K562 (cell line): ENCODE measurements around the gene TRIM27. TPM values are rescaled to one million over a fixed set of nuclear protein-coding genes. Genes with fewer than 3 reads are reported as not detected.

Source experiments
- ATAC-seq: fragments of 200-7000 bp; cut with Tn5 transposase; 3 replicates; pipeline ENCODE4 v1.9.1; 2020; ENCODE audit warnings: moderate library complexity
- BruUV-seq: library from RNA; stranded (reverse); fragments of 400-500 nt; replicated peaks from 2 replicates; lab custom pipeline; 2021; lab: Mats Ljungman, UMichigan
- CTCF ChIA-PET: fragments of 300-600 bp; formaldehyde crosslinking; extraction: SDS; loops from one replicate; lab custom pipeline; 2021; ENCODE audit warnings: low intra/inter-chr PET ratio; lab: Yijun Ruan, JAX
- POLR2A ChIA-PET: fragments of 300-600, 350-650 bp; sonication (Branson Sonifier 250); formaldehyde crosslinking; extraction: SDS; loops from one replicate; lab custom pipeline; 2021; ENCODE audit warnings: antibody characterized with exemption, inconsistent platforms; lab: Yijun Ruan, JAX
- DNase-seq, 4 experiments: peaks; one replicate each; pipeline versions ENCODE4 v3.0.0 to v3.0.0-alpha.2; 2011 to 2018; ENCODE audit warnings: low spot score in 3 of 4, mixed read lengths in 3 of 4; ENCODE audit errors: extremely low read depth in 1 of 4
- FAIRE-seq: peaks from 2 replicates; lab custom pipeline; 2011; peaks lifted over from hg19 to GRCh38; lab: Jason Lieb, UNC
- H2AFZ ChIP-seq: 2 replicates; pipeline ENCODE4 v1.6.0; 2011; ENCODE audit warnings: low read depth, low read length, control low read depth, inconsistent platforms
- H3K27ac ChIP-seq: fragments of 200-600 bp; 3 replicates; pipeline ENCODE4 v1.8.0; 2011; ENCODE audit warnings: low read depth, mild to moderate bottlenecking, control low read depth, inconsistent platforms, low read length, moderate library complexity, mixed read lengths; ENCODE audit errors: extremely low read depth
- H3K27me3 ChIP-seq, 2 experiments: fragments of 300-600 bp in 1 of 2; 2 replicates in 1 of 2; 3 replicates in 1 of 2; pipeline versions ENCODE4 v1.6.0 to v1.8.0; 2011; ENCODE audit warnings: inconsistent platforms in 2 of 2, low read length in 2 of 2, mild to moderate bottlenecking in 1 of 2, mixed read lengths in 1 of 2, moderate library complexity in 1 of 2; ENCODE audit not compliant: control insufficient read depth in 2 of 2, insufficient read depth in 2 of 2
- H3K36me3 ChIP-seq: fragments of 300-600 bp; 3 replicates; pipeline ENCODE4 v1.8.0; 2011; ENCODE audit warnings: mild to moderate bottlenecking, low read length, inconsistent platforms; ENCODE audit not compliant: control insufficient read depth, insufficient read depth
- H3K4me1 ChIP-seq, 2 experiments: fragments of 200-600 bp in 1 of 2; replicated peaks in 1 of 2; 2 replicates in 1 of 2; 3 replicates in 1 of 2; pipeline versions ENCODE4 v1.5.1 to v1.8.0; 2011; ENCODE audit warnings: inconsistent platforms in 2 of 2, low read length in 2 of 2, mild to moderate bottlenecking in 1 of 2, mixed read lengths in 1 of 2, moderate library complexity in 1 of 2; ENCODE audit not compliant: control insufficient read depth in 2 of 2, insufficient read depth in 2 of 2
- H3K4me2 ChIP-seq: 2 replicates; pipeline ENCODE4 v1.6.1; 2011; ENCODE audit warnings: low read length, control low read depth, inconsistent platforms, mixed read lengths; ENCODE audit not compliant: insufficient read depth
- H3K4me3 ChIP-seq: fragments of 200-600 bp; sonication (generic), shearing (Covaris generic); 2 replicates; pipeline ENCODE4 v1.5.1; 2016; ENCODE audit warnings: control low read depth, inconsistent platforms
- H3K79me2 ChIP-seq: fragments of 200-600 bp; 3 replicates; pipeline ENCODE4 v1.8.0; 2011; ENCODE audit warnings: low read length, inconsistent platforms; ENCODE audit not compliant: control insufficient read depth, insufficient read depth
- H3K9ac ChIP-seq, 2 experiments: 2 replicates each; pipeline versions ENCODE4 v1.6.0 to v1.6.1; 2011; ENCODE audit warnings: low read depth in 2 of 2, low read length in 2 of 2, control low read depth in 1 of 2, inconsistent platforms in 1 of 2, mild to moderate bottlenecking in 1 of 2, mixed read lengths in 1 of 2; ENCODE audit not compliant: insufficient read depth in 1 of 2
- H3K9me1 ChIP-seq: one replicate; pipeline ENCODE4 v1.6.0; 2011; ENCODE audit warnings: inconsistent platforms, mild to moderate bottlenecking, low read length, moderate library complexity; ENCODE audit not compliant: control insufficient read depth, insufficient read depth
- H3K9me3 ChIP-seq: replicated peaks from 2 replicates; pipeline ENCODE4 v1.5.1; 2011; ENCODE audit warnings: low read depth, low read length, inconsistent platforms; ENCODE audit not compliant: control insufficient read depth, insufficient read depth
- H4K20me1 ChIP-seq: replicated peaks from 2 replicates; pipeline ENCODE4 v1.6.1; 2011; ENCODE audit warnings: low read length, inconsistent platforms, mixed read lengths; ENCODE audit not compliant: control insufficient read depth, insufficient read depth
- BCOR ChIP-seq: fragments of 450-650 bp; IDR thresholded peaks from 2 replicates; pipeline ENCODE4 v1.6.1; 2016
- CBFA2T3 ChIP-seq: fragments of 450-650 bp; IDR thresholded peaks from 2 replicates; pipeline ENCODE4 v1.6.1; 2017
- EHMT2 ChIP-seq: fragments of 450-650 bp; IDR thresholded peaks from 2 replicates; pipeline ENCODE4 v1.6.1; 2018; ENCODE audit warnings: antibody characterized with exemption
- JUND ChIP-seq, 2 experiments: IDR thresholded peaks; 2 replicates in 1 of 2; 3 replicates in 1 of 2; pipeline ENCODE4 v1.6.1; 2011; ENCODE audit warnings: borderline replicate concordance in 2 of 2, low read depth in 2 of 2, low read length in 2 of 2, improper control_type of control experiment in 1 of 2, missing biosample characterization in 1 of 2, missing genetic modification characterization in 1 of 2, missing genetic modification reagents in 1 of 2
- L3MBTL2 ChIP-seq: fragments of 450-650 bp; IDR thresholded peaks from 2 replicates; pipeline ENCODE4 v1.6.1; 2016; ENCODE audit warnings: mild to moderate bottlenecking, moderate library complexity
- MEIS2 ChIP-seq: fragments of 450-650 bp; IDR thresholded peaks from 2 replicates; pipeline ENCODE4 v1.6.1; 2014; ENCODE audit warnings: mild to moderate bottlenecking; ENCODE audit not compliant: partially characterized antibody
- MIER1 ChIP-seq: fragments of 450-650 bp; IDR thresholded peaks from 2 replicates; pipeline ENCODE4 v1.6.1; 2016; ENCODE audit warnings: antibody characterized with exemption, mild to moderate bottlenecking, low read depth
- MYC ChIP-seq, 2 experiments: fragments of 250-450 bp in 1 of 2; sonication (Bioruptor Pico) in 1 of 2; IDR thresholded peaks; 2 replicates each; pipeline versions ENCODE4 v1.5.1 to v1.6.1; 2012 to 2021; ENCODE audit warnings: low read depth in 2 of 2, borderline replicate concordance in 1 of 2, improper control_type of control experiment in 1 of 2, low read length in 1 of 2, mild to moderate bottlenecking in 1 of 2, moderate library complexity in 1 of 2
- NCOR1 ChIP-seq: fragments of 450-650 bp; IDR thresholded peaks from 2 replicates; pipeline ENCODE4 v1.6.1; 2016; ENCODE audit warnings: mild to moderate bottlenecking, moderate library complexity
- POLR3G ChIP-seq: IDR thresholded peaks from 2 replicates; pipeline ENCODE4 v1.6.1; 2011; ENCODE audit not compliant: insufficient read length, insufficient replicate concordance; ENCODE audit errors: extremely low read depth
- TCF3 ChIP-seq: sonication (generic); formaldehyde crosslinking; IDR thresholded peaks from 2 replicates; pipeline ENCODE4 v1.4.0; 2020; ENCODE audit warnings: mild to moderate bottlenecking, missing genetic modification reagents
- ZEB2 ChIP-seq: fragments of 450-650 bp; IDR thresholded peaks from 2 replicates; pipeline ENCODE4 v1.6.1; 2016
- WGBS: fragments of 100-300 bp; shearing (Covaris generic); methylation state at CpG from one replicate; pipeline ENCODE4 v1.1.6; 2016; ENCODE audit warnings: low coverage, mixed read lengths; ENCODE audit not compliant: insufficient coverage; ENCODE audit errors: missing lambda C conversion rate; 5-methylcytosine and 5-hydroxymethylcytosine counted together
- in situ Hi-C: fragments of 300-500 bp; cut with MboI; formaldehyde crosslinking; loops from 4 replicates; pipeline ENCODE4 v1.15.0; 2018; ENCODE audit warnings: inconsistent platforms, mixed read lengths
- intact Hi-C: fragments of 100-400 bp; cut with micrococcal nuclease; formaldehyde crosslinking; loops from 2 replicates; pipeline ENCODE4 v1.14.2; 2022
- polyA plus RNA-seq, 8 experiments: library from polyadenylated mRNA; depleted of rRNA in 4 of 8; stranded (reverse) in 5 of 8; unstranded in 3 of 8; fragments of >200 nt; fragmentation: Nextera tagmentation in 2 of 8; fragmentation: Illumina TruSeq in 1 of 8; extraction: Ambion mirVana in 2 of 8; extraction: Trizol in 1 of 8; gene quantifications; 2 replicates each; pipeline versions ENCODE4 v1.2.1 to v1.2.3, GENCODE V29; 2011 to 2014; ENCODE audit warnings: inconsistent platforms in 1 of 8, missing spikeins in 1 of 8
- total RNA-seq, 7 experiments: library from RNA; depleted of rRNA in 6 of 7; stranded (reverse); fragments of >200 nt in 6 of 7; fragmentation: Illumina TruSeq in 2 of 7; extraction: Trizol in 2 of 7; gene quantifications; 2 replicates each; pipeline versions ENCODE4 v1.2.1 to v1.2.3, GENCODE V29; 2011 to 2021; ENCODE audit warnings: low replicate concordance in 1 of 7
- TF ChIP-seq, protein P1 (sequence below): fragments of 450-650 bp; IDR thresholded peaks from 2 replicates; pipeline ENCODE4 v1.6.1; 2016
- TF ChIP-seq, protein P2 (sequence below): fragments of 250-450 bp; sonication (Bioruptor Pico); IDR thresholded peaks from 2 replicates; pipeline ENCODE4 v1.4.0; 2020; ENCODE audit warnings: mild to moderate bottlenecking, moderate library complexity

TRIM27 gene
- total and polyA plus RNA-seq, 9 of the 15 experiments (the other 6 are each of a cell fraction or from before 2014, with no cell fraction given) = 37.7 to 235 (median 122) TPM

DNA sequence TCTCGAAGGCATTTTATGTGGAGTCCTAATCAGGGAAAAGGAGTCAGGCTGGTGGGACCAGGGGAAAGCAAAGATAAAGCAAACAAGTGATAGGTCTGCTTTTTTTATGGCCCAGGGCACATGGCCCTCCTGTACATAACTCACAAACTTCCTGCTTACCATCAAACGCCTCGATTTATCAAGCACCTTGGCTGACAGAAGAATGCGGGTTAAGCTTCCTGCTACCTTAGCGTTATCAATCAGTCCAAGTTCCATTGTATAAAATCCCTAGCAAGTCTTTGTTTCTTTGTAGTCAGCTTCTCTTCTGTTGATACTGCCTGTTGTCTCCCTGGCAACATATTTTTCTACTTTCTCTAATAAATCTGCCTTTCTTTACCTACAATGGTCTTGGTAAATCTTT is 4.1 kb upstream of the TRIM27 start:
- H3K79me2 ChIP-seq = peaks cover 26% of the 10 kb centered on the region
- BruUV-seq = no TSS peak
- peak overlapping the region; percentile 24; the same call in 1 of the 3 replicates for H3K27ac ChIP-seq
- intact Hi-C loops = no loop called here
- no peak overlapping the region for H3K4me3 ChIP-seq
- no peaks in the 10 kb centered on the region for H3K27me3 ChIP-seq
- no peaks in the 10 kb centered on the region; the same call in 2 of the 3 replicates for H3K36me3 ChIP-seq
- no peaks in the 10 kb centered on the region for H4K20me1 ChIP-seq
- no peak for TF ChIP-seq EHMT2
- TF ChIP-seq POLR3G = no peak
- TF ChIP-seq L3MBTL2 = peak; percentile 41; the same call in 1 of the 2 replicates
- TF ChIP-seq, protein P1, sequence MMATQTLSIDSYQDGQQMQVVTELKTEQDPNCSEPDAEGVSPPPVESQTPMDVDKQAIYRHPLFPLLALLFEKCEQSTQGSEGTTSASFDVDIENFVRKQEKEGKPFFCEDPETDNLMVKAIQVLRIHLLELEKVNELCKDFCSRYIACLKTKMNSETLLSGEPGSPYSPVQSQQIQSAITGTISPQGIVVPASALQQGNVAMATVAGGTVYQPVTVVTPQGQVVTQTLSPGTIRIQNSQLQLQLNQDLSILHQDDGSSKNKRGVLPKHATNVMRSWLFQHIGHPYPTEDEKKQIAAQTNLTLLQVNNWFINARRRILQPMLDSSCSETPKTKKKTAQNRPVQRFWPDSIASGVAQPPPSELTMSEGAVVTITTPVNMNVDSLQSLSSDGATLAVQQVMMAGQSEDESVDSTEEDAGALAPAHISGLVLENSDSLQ = 0 out of 2 replicates have a peak, but pooled peaks have one; percentile 24
- peak; percentile 16 for TF ChIP-seq MEIS2
- 0 out of 2 replicates have a peak, but pooled peaks have one; percentile 35 for TF ChIP-seq ZEB2
- peak; percentile 33; the same call in 1 of the 2 replicates for TF ChIP-seq MYC (IDR thresholded peaks at IDR 0.05; ENCODE audit: low read depth, low read length)
- no peak for TF ChIP-seq MYC (CRISPR knock-in tag; IDR thresholded peaks at IDR 0.05; ENCODE audit: borderline replicate concordance, low read depth)
- TF ChIP-seq TCF3 (CRISPR knock-in tag) = 0 out of 2 replicates have a peak, but pooled peaks have one; percentile 16
- TF ChIP-seq, protein P2, sequence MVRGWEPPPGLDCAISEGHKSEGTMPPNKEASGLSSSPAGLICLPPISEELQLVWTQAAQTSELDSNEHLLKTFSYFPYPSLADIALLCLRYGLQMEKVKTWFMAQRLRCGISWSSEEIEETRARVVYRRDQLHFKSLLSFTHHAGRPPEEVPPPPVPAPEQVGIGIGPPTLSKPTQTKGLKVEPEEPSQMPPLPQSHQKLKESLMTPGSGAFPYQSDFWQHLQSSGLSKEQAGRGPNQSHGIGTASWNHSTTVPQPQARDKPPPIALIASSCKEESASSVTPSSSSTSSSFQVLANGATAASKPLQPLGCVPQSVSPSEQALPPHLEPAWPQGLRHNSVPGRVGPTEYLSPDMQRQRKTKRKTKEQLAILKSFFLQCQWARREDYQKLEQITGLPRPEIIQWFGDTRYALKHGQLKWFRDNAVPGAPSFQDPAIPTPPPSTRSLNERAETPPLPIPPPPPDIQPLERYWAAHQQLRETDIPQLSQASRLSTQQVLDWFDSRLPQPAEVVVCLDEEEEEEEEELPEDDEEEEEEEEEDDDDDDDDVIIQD (CRISPR knock-in tag) = no peak
- TF ChIP-seq NCOR1 = no peak
- TF ChIP-seq BCOR = no peak
- TF ChIP-seq CBFA2T3 = peak; percentile 30
- TF ChIP-seq MIER1 = no peak
- TF ChIP-seq JUND (IDR thresholded peaks at IDR 0.05; ENCODE audit: borderline replicate concordance, low read depth, low read length) = no peak
- TF ChIP-seq JUND (tag; IDR thresholded peaks at IDR 0.05; ENCODE audit: borderline replicate concordance, low read depth, low read length) = 0 out of 3 replicates have a peak, but pooled peaks have one; percentile 19
- TF ChIP-seq, all 486 proteins: peak for 8
- peak; percentile 67 for FAIRE-seq
- Histone ChIP-seq H2AFZ (peak overlapping the region; percentile 90), H3K4me1 (peaks cover 15 to 17% of the 10 kb centered on the region in 2 experiments; a peak in 4 of 5 replicates), H3K9me3 (no peaks in the 10 kb centered on the region), H3K9ac (peak overlapping the region in 1 of 2 experiments; percentile 9; a peak in 1 of 4 replicates), H3K9me1 (no peaks in the 10 kb centered on the region), H3K4me2 (no peak overlapping the region)
- POLR2A ChIA-PET = interaction anchor here (0.6 to 1.4 kb wide), 2 partner anchors 9 to 14 kb away, joined by 4 to 5 read pairs; no protein-coding TSS in a partner anchor
- WGBS = 12% methylated on average over 5 of the region's 5 CpGs
- peak in 2 of 4 experiments; percentile 5 to 47 for DNase-seq
- in situ Hi-C loops = no loop called here
- ATAC-seq = no peak
- CTCF ChIA-PET = no interaction called here
